Hepatocyte (in vitro differentiated cells): ENCODE data around the gene FAM222A. TPM values are rescaled to one million over a fixed set of nuclear protein-coding genes. Genes with fewer than 3 reads are reported as not detected.

Experiments used
- DNase-seq: peaks from one replicate; pipeline ENCODE4 v3.0.0-alpha.2; 2016; ENCODE audit warnings: low spot score
- H2AFZ ChIP-seq: fragments of 200-600 bp; sonication (generic); 2 replicates; pipeline ENCODE4 v1.6.0; 2016; ENCODE audit warnings: antibody characterized with exemption, mild to moderate bottlenecking
- H3K27ac ChIP-seq: fragments of 200-600 bp; sonication (generic); 2 replicates; pipeline ENCODE4 v1.5.1; 2016; ENCODE audit warnings: mild to moderate bottlenecking
- H3K27me3 ChIP-seq: fragments of 200-600 bp; sonication (generic); 2 replicates; pipeline ENCODE4 v1.6.1; 2016
- H3K36me3 ChIP-seq: fragments of 200-600 bp; sonication (generic); replicated peaks from 2 replicates; pipeline ENCODE4 v1.5.1; 2016; ENCODE audit warnings: low read depth; ENCODE audit not compliant: insufficient read depth
- H3K4me1 ChIP-seq: fragments of 200-600 bp; sonication (generic); 2 replicates; pipeline ENCODE4 v1.5.1; 2016; ENCODE audit warnings: mild to moderate bottlenecking, moderate library complexity; ENCODE audit not compliant: insufficient read depth
- H3K4me2 ChIP-seq: fragments of 200-600 bp; sonication (generic); 2 replicates; pipeline ENCODE4 v1.6.0; 2016
- H3K4me3 ChIP-seq: fragments of 200-600 bp; sonication (generic); 2 replicates; pipeline ENCODE4 v1.5.1; 2016; ENCODE audit warnings: mild to moderate bottlenecking
- H3K79me2 ChIP-seq: fragments of 200-600 bp; sonication (generic); 2 replicates; pipeline ENCODE4 v1.6.0; 2017; ENCODE audit warnings: mild to moderate bottlenecking
- H3K9me2 ChIP-seq: fragments of 200-600 bp; sonication (generic); replicated peaks from 2 replicates; pipeline ENCODE4 v1.6.0; 2017; ENCODE audit warnings: mild to moderate bottlenecking; ENCODE audit not compliant: insufficient read depth
- H3K9me3 ChIP-seq: fragments of 200-600 bp; sonication (generic); 2 replicates; pipeline ENCODE4 v1.5.1; 2016; ENCODE audit warnings: low read depth, mild to moderate bottlenecking
- H4K20me1 ChIP-seq: fragments of 200-600 bp; sonication (generic); 2 replicates; pipeline ENCODE4 v1.6.0; 2016; ENCODE audit warnings: mild to moderate bottlenecking; ENCODE audit not compliant: insufficient read depth, poor library complexity, severe bottlenecking
- CTCF ChIP-seq: fragments of 200-600 bp; sonication (generic); IDR thresholded peaks from 2 replicates; pipeline ENCODE4 v1.5.1; 2016; ENCODE audit warnings: antibody characterized with exemption, mild to moderate bottlenecking; ENCODE audit not compliant: poor library complexity
- EZH2 ChIP-seq: fragments of 200-600 bp; sonication (generic); IDR thresholded peaks from 2 replicates; pipeline ENCODE4 v1.6.1; 2016; ENCODE audit warnings: antibody characterized with exemption, mild to moderate bottlenecking, borderline replicate concordance
- EZH2phosphoT487 ChIP-seq: fragments of 200-600 bp; sonication (generic); IDR thresholded peaks from one replicate; pipeline ENCODE4 v1.6.1; 2018; ENCODE audit warnings: antibody characterized with exemption, mild to moderate bottlenecking, low read depth, moderate library complexity; ENCODE audit not compliant: unreplicated experiment, severe bottlenecking
- WGBS: methylation state at CpG from one replicate; pipeline ENCODE4 v1.1.6; 2016; ENCODE audit warnings: low lambda C conversion rate; ENCODE audit errors: missing lambda C conversion rate; 5-methylcytosine and 5-hydroxymethylcytosine counted together
- polyA plus RNA-seq: library from polyadenylated mRNA; unstranded; fragments of >200 nt; fragmentation: Nextera tagmentation; extraction: Ambion mirVana; gene quantifications from 2 replicates; pipeline ENCODE4 v1.2.1, GENCODE V29; 2016
- total RNA-seq: library from RNA; depleted of rRNA; stranded (reverse); fragments of >200 nt; gene quantifications from 2 replicates; pipeline ENCODE4 v1.2.3, GENCODE V29; 2014

The FAM222A gene
- total and polyA plus RNA-seq, 2 experiments from 2014 or later: 7.4 to 11.3 TPM

GRCh38 chr12:109703684-109704083, 9.9 kb upstream of the FAM222A start:
- TF ChIP-seq EZH2phosphoT487: no peak
- no peak for TF ChIP-seq EZH2
- no peak for TF ChIP-seq CTCF
- no peaks in the 10 kb centered on the region for H4K20me1 ChIP-seq
- DNase-seq: no peak

GRCh38 chr12:109704371-109705098, 9.1 kb upstream of the FAM222A start:
- no peak overlapping the region for H3K27ac ChIP-seq
- H4K20me1 ChIP-seq: no peaks in the 10 kb centered on the region
- no peaks in the 10 kb centered on the region for H3K36me3 ChIP-seq
- H3K4me3 ChIP-seq: no peak overlapping the region
- H3K79me2 ChIP-seq: no peaks in the 10 kb centered on the region
- H3K9me2 ChIP-seq: no peaks in the 10 kb centered on the region
- H3K9me3 ChIP-seq: no peaks in the 10 kb centered on the region
- DNase-seq: no peak
- TF ChIP-seq EZH2phosphoT487 (no peak), EZH2 (no peak), CTCF (no peak)
- peaks cover 15% of the 10 kb centered on the region for H3K4me1 ChIP-seq
- 82% methylated on average over 4 of the region's 4 CpGs for WGBS
- no peaks in the 10 kb centered on the region for H3K27me3 ChIP-seq
- no peak overlapping the region for H3K4me2 ChIP-seq
- no peak overlapping the region for H2AFZ ChIP-seq

More at GRCh38 chr12:109703684-109704083, 9.9 kb upstream of the FAM222A start:
- no peaks in the 10 kb centered on the region for H3K36me3 ChIP-seq
- H3K4me2 ChIP-seq: no peak overlapping the region
- peaks cover 15% of the 10 kb centered on the region for H3K4me1 ChIP-seq
- no peaks in the 10 kb centered on the region for H3K27me3 ChIP-seq
- no peaks in the 10 kb centered on the region for H3K9me2 ChIP-seq
- 71% methylated on average over 7 of the region's 7 CpGs for WGBS
- H3K4me3 ChIP-seq: no peak overlapping the region
- H3K27ac ChIP-seq: no peak overlapping the region
- no peak overlapping the region for H2AFZ ChIP-seq
- no peaks in the 10 kb centered on the region for H3K79me2 ChIP-seq
- no peaks in the 10 kb centered on the region for H3K9me3 ChIP-seq

- no peaks in the 10 kb centered on the region for H3K79me2 ChIP-seq
- H3K9me2 ChIP-seq: no peaks in the 10 kb centered on the region
- 75% methylated on average over 4 of the region's 4 CpGs for WGBS
- H3K4me3 ChIP-seq: no peak overlapping the region
- no peaks in the 10 kb centered on the region for H4K20me1 ChIP-seq
- no peaks in the 10 kb centered on the region for H3K9me3 ChIP-seq
- no peak for TF ChIP-seq EZH2
- TF ChIP-seq EZH2phosphoT487: no peak
- TF ChIP-seq CTCF: no peak
- H3K27ac ChIP-seq: no peak overlapping the region
- no peak overlapping the region for H2AFZ ChIP-seq
- peaks cover 15% of the 10 kb centered on the region for H3K4me1 ChIP-seq
- no peaks in the 10 kb centered on the region for H3K27me3 ChIP-seq
- no peaks in the 10 kb centered on the region for H3K36me3 ChIP-seq
- DNase-seq: no peak
- no peak overlapping the region for H3K4me2 ChIP-seq
Measured at GRCh38 chr12:109705291-109705690, 8.3 kb upstream of the FAM222A start.
